Muscle layer of duodenum (tissue), 2 donors: Measurements from ENCODE around the gene ZNF841.
"Not testable (repeated sequence)": the region's sequence is repeated elsewhere in the genome, so short reads cannot be mapped to it uniquely, and the experiment has no call there.

ENCODE experiments used
- H3K27ac ChIP-seq: one replicate; pipeline ENCODE4 v1.7.0; 2013; ENCODE audit warnings: mild to moderate bottlenecking, low read length
- H3K27me3 ChIP-seq: one replicate; pipeline ENCODE4 v1.7.0; 2013; ENCODE audit warnings: low read depth, mild to moderate bottlenecking, control low read depth, low read length
- H3K36me3 ChIP-seq, 2 donors: one replicate each; pipeline ENCODE4 v1.7.0; 2013; ENCODE audit warnings: low read length in 2 of 2, control low read depth in 1 of 2, mild to moderate bottlenecking in 1 of 2; ENCODE audit not compliant: insufficient read depth in 2 of 2, control insufficient read depth in 1 of 2
- H3K4me1 ChIP-seq, 2 donors: one replicate each; pipeline ENCODE4 v1.7.0; 2013; ENCODE audit warnings: low read length in 2 of 2, mild to moderate bottlenecking in 2 of 2, control low read depth in 1 of 2, moderate library complexity in 1 of 2; ENCODE audit not compliant: insufficient read depth in 2 of 2, control insufficient read depth in 1 of 2
- H3K4me3 ChIP-seq, 2 donors: one replicate each; pipeline ENCODE4 v1.7.0; 2013; ENCODE audit warnings: low read length in 2 of 2, low read depth in 1 of 2, mild to moderate bottlenecking in 1 of 2
- H3K9me3 ChIP-seq, 2 donors: one replicate each; pipeline ENCODE4 v1.7.0; 2013; ENCODE audit warnings: low read length in 2 of 2, control low read depth in 1 of 2, mild to moderate bottlenecking in 1 of 2; ENCODE audit not compliant: control insufficient read depth in 1 of 2
- donor health status: healthy.

Gene ZNF841

DNA sequence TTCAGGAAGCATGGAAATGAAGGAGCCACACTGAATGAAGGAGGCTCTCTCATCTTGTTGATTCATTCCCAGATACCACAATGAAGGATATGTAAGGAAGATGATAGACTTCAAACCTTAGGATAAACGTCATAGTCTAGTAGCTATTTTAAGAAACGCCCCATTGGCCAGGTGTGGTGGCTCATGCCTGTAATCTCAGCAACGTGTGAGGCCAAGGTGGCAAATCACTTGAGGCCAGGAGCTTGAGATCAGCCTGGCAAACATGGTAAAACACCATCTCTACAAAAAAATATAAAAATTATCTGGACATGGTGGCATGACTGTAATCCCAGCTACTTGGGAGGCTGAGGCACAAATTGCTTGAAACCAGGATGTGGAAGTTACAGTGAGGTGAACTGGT, 17.1 kb upstream of the ZNF841 start:
- peak overlapping the region in 1 of 2 donors; percentile 4 for H3K4me3 ChIP-seq
- H3K9me3 ChIP-seq, result peaks cover 81 to 84% of the 10 kb centered on the region in 2 donors
- no peak overlapping the region for H3K27ac ChIP-seq
- no peaks in the 10 kb centered on the region for H3K4me1 ChIP-seq
- no peaks in the 10 kb centered on the region for H3K27me3 ChIP-seq
- H3K36me3 ChIP-seq, result peaks cover 17 to 39% of the 10 kb centered on the region in 2 donors

DNA sequence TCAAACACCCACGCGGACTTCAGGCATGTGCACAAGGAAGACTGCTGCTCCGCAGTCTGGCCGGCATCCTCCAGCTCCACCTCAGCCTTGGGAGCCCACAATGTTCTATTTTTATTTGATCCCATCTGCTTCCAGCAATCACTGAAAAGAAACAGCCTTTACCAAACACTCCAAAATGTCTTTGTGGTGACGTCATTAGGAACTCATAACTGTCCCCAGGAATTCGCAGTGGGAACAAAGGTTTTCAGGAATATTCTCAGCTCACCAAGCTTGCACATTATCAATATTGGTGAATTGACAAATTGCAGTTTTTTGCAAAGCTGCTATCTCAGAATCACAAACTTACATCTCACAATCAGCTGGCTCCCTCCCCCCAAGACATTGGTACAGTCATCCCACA, 15.2 kb upstream of the ZNF841 start:
- Histone ChIP-seq H3K36me3 (peaks cover 7 to 22% of the 10 kb centered on the region in 2 donors), H3K27me3 (no peaks in the 10 kb centered on the region), H3K4me3 (peak overlapping the region in 1 of 2 donors; percentile 30), H3K27ac (no peak overlapping the region), H3K9me3 (peaks cover 71 to 76% of the 10 kb centered on the region in 2 donors), H3K4me1 (no peaks in the 10 kb centered on the region)

DNA sequence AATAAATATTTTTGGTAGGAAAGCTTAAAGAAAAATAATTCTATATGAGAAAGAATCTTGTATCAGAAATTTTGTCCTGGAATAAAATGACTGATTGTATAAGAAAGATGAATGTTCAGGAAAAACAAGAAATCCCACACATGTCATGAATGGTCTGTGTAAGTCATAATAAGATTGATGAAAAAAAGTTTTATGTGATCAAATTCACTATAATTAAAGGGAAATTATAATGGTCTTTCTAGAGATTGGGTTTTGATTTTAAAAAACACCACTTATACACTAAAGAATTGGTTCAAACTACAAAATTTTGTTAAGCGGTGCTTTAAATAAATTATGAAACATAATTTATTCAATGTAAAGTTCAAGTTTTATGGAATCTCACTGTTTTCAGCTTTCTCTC, 7.2 kb upstream of the ZNF841 start:
- H3K27ac ChIP-seq, result no peak overlapping the region
- peaks cover 5 to 21% of the 10 kb centered on the region in 2 donors for H3K9me3 ChIP-seq
- H3K36me3 ChIP-seq, result no peaks in the 10 kb centered on the region
- no peaks in the 10 kb centered on the region for H3K4me1 ChIP-seq
- H3K4me3 ChIP-seq, result no peak overlapping the region
- no peaks in the 10 kb centered on the region for H3K27me3 ChIP-seq

DNA sequence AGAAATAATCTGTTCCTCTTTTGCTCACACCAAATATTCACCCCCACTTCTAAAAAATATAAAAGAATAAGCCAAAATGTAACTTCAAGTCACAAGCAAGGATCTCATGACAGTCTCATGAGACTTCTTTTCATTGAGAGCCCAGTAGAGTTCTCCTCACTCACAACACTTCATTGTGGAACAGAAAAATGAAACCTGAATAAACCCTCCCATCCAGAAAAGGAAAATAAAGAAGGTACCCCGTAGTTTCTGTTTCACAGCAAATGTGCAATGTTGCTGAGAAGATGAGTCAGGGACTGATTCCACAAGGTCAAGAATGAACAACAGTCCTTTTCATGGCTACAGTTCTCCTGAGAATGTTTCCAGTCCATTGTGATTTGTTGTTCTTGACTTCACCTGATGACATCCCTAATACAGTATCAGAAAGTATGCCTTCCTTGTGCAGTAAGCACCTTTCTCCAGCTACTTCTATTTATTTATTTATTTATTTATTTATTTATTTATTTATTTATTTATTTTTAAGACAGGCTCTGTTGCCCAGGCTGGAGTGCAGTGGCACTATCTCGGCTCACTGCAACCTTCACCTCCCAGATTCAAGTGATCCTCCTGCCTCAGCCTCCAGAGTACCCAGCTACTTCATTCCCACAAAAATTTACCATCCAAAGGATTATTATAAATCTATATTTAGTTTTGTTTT, 6.4 kb upstream of the ZNF841 start:
- Histone ChIP-seq H3K27ac (no peak overlapping the region), H3K36me3 (no peaks in the 10 kb centered on the region), H3K4me3 (no peak overlapping the region), H3K27me3 (no peaks in the 10 kb centered on the region), H3K4me1 (no peaks in the 10 kb centered on the region), H3K9me3 (peaks cover under 1 to 23% of the 10 kb centered on the region in 2 donors)

DNA sequence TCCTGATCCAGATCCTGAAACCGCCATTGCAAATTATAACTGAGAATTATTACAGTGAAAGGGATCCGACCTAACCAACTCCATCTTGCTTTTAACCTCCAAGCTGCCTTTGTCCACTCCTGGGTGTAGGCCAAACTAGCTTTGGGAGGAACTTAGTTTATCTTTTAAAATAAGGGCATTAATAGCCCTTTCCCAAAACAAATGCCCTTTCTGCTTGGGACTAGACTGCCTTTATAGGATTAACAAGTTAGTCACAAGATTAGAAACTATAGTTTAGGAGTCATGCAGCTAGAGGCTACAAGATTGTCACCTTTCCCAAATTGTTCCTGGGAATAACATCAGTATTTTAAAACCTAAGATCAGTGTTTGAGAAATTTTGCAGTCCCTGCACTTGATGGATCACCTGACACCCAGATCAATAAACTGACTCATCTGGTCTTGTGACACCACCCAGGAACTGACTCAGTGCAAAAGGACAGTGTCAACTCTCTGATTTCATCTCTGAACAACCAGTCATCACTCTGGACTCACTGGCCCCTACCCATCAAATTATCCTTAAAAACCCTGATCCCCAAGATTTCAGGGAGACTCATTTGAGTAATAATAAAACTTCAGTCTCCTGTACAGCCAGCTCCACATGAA, 4.1 kb upstream of the ZNF841 start:
- H3K27me3 ChIP-seq, result no peaks in the 10 kb centered on the region

DNA sequence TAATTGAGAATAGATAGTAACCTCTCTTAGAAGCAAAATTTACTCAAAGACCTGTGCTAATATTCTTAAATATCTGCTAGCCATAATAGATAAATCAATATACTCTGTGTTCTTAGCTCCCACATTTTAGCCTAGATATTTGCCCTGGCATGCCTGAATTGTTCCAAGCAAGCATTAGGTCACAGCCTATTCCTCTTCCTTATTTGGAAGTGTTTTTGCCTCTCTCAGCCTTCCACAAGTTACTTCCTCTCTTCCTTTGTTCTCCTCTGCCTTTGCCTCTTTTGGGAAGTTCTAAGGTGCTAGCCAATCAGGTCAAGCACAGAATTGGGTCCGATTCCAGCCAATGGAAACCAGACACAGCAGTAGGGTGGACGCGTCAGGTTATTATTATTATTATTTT, 851 bp upstream of the ZNF841 start:
- H3K9me3 ChIP-seq, result peaks cover 0 to 17% of the 10 kb centered on the region in 2 donors
- not testable (repeated sequence) for H3K27ac ChIP-seq, H3K4me3 ChIP-seq, H3K27me3 ChIP-seq
- peaks cover 0 to 16% of the 10 kb centered on the region in 2 donors for H3K4me1 ChIP-seq
- H3K36me3 ChIP-seq, result peaks cover 0 to 19% of the 10 kb centered on the region in 2 donors

More for the DNA sequence above, 4.1 kb upstream of the ZNF841 start:
- no peak overlapping the region for H3K4me3 ChIP-seq
- peaks cover 0 to under 1% of the 10 kb centered on the region in 2 donors for H3K4me1 ChIP-seq
- H3K27ac ChIP-seq, result no peak overlapping the region
- H3K9me3 ChIP-seq, result peaks cover 0 to 20% of the 10 kb centered on the region in 2 donors
- no peaks in the 10 kb centered on the region for H3K36me3 ChIP-seq

DNA sequence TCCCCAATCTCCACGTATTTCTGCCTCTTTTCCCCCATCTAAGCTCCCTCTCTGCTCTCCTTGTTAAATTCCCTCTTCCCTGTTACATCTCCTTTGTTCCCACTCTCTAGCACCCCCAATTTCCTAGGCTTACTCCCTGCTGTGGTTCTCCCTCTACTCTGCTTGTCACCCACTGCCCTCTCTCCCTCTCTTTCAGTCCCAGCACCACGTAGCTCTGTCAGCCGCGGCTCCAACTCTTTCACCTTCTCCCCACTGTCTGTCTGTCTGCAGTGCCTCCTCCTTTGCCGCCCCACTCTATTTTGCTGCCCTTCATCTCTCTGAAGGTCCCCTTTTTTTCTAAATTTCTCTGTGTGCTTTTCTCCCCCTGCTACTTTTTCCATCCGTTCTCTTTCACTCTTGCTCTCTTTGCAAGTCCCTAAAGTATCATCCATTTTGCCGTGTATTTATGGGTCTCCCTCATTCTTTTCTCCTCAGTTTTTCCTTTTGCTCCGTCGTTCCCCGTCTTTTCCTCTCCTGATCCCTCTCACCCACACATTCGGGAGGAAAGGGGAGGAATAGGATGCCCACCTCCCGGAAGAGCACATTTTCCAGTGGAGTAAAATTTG, 937 bp downstream of the ZNF841 start:
- Histone ChIP-seq H3K4me1 (peaks cover 0 to 16% of the 10 kb centered on the region in 2 donors), H3K9me3 (peaks cover 3 to 15% of the 10 kb centered on the region in 2 donors), H3K36me3 (peaks cover 12 to 35% of the 10 kb centered on the region in 2 donors), H3K27me3 (no peaks in the 10 kb centered on the region), H3K4me3 (peak overlapping the region; percentile 85 to 100), H3K27ac (peak overlapping the region; percentile 92)

DNA sequence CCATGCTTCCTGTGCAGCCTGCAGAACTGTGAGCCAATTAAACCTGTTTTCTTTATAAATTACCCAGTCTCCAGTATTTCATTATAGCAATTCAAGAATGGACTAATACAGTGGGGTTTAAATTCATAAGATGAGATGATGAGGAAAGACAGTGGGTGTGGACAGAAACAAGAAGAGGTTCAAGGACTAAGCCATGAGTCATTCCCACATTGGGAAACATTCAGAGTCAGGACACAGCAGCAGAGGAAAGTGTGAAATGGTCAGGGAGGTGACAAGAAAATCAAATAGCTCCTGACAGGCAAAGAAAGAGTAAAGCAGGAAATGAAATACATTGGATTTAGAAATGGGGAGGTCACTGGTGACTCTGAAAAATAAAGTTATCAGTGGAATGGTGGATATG, 9.1 kb downstream of the ZNF841 start:
- H3K36me3 ChIP-seq, result peaks cover 53 to 95% of the 10 kb centered on the region in 2 donors
- no peak overlapping the region for H3K27ac ChIP-seq
- H3K4me3 ChIP-seq, result no peak overlapping the region
- H3K27me3 ChIP-seq, result no peaks in the 10 kb centered on the region
- peaks cover 3 to 5% of the 10 kb centered on the region in 2 donors for H3K9me3 ChIP-seq
- no peaks in the 10 kb centered on the region for H3K4me1 ChIP-seq

DNA sequence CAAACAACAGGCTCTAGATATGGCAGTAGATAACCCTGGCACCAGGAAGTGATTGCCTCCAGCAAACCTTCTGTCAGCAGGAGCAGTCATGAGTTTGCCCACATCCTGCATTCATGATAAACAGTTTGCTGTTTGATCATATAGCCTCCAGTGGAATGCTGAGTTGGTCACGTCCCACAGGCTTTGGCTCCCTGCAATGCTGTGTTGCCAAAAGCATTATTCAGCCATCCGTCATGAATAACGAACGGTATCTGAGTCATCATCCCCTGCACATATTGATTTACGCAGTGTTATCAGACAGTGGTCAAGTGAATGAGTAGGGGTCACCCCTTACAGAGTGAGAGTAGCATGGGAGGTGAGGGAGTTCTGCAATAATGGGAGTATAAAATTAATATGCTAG, 25.1 kb downstream of the ZNF841 start:
- Histone ChIP-seq H3K4me1 (no peaks in the 10 kb centered on the region), H3K9me3 (peaks cover 50 to 54% of the 10 kb centered on the region in 2 donors), H3K4me3 (peak overlapping the region; percentile 4 to 36)

DNA sequence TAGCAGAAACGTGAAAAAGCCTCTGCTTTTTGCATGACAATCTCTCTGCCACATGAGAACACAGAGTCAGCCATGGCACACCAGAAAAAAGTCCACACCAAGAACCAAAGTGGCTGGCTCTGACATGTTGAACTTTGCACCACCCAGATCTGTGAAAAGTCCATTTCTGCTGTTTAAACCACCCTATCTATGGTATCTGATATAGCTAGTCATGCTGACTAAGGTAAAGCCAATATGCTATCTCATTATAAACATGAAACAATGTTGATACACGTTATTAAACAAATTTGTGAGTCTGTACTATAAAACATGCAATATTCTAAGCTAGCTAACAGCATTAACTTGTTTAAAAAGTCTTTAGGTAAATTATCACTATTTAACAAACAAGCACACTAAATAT, 25.9 kb downstream of the ZNF841 start:
- peaks cover 54 to 62% of the 10 kb centered on the region in 2 donors for H3K9me3 ChIP-seq
- H3K27me3 ChIP-seq, result no peaks in the 10 kb centered on the region
- H3K4me1 ChIP-seq, result no peaks in the 10 kb centered on the region
- peak overlapping the region; percentile 5 to 39 for H3K4me3 ChIP-seq
- H3K36me3 ChIP-seq, result peaks cover 53 to 95% of the 10 kb centered on the region in 2 donors
- no peak overlapping the region for H3K27ac ChIP-seq

More for the DNA sequence above, 25.1 kb downstream of the ZNF841 start:
- Histone ChIP-seq H3K27ac (no peak overlapping the region), H3K27me3 (no peaks in the 10 kb centered on the region), H3K36me3 (peaks cover 61 to 95% of the 10 kb centered on the region in 2 donors)

DNA sequence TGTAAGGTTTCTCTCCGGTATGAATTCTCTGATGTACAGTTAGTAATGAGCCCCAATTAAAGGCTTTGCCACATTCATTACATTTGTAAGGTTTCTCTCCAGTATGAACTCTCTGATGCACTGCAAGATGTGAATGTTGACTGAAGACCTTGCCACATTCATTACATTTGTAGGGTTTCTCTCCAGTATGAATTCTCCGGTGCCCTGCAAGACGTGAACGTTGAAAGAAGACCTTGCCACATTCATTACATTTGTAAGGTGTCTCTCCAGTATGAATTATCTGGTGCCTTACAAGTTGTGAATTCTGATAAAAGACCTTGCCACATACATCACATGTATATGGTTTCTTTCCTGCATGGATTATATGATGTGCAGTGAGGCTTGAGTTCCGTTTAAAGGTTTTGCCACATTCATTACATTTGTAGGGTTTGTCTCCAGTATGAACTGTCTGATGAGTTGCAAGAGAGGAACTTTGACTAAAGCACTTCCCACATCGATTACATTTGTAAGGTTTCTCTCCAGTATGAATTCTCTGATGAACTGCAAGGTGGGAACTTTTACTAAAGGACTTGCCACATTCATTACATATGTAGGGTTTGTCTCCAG, 29.2 kb downstream of the ZNF841 start:
- Histone ChIP-seq H3K27me3 (no peaks in the 10 kb centered on the region), H3K4me3 (peak overlapping the region; percentile 50 to 51), H3K27ac (no peak overlapping the region), H3K36me3 (peaks cover 46 to 94% of the 10 kb centered on the region in 2 donors), H3K4me1 (no peaks in the 10 kb centered on the region), H3K9me3 (peaks cover 62 to 79% of the 10 kb centered on the region in 2 donors)
